Gastroesophageal sphincter (tissue), 3 donors: Measurements from ENCODE around the gene DENND6B.

ENCODE experiments used
- CTCF ChIP-seq, 4 experiments: fragments of 200-600 bp in 2 of 4; fragments of 450-650 bp in 2 of 4; sonication (generic) in 1 of 4; IDR thresholded peaks; one replicate each; pipeline ENCODE4 v1.5.1; 2017 to 2019; ENCODE audit warnings: antibody characterized with exemption in 4 of 4, mild to moderate bottlenecking in 2 of 4, moderate library complexity in 2 of 4
- EP300 ChIP-seq: sonication (generic); formaldehyde crosslinking; IDR thresholded peaks from one replicate; pipeline ENCODE4 v1.6.1; 2017; ENCODE audit warnings: antibody characterized with exemption, mild to moderate bottlenecking
- POLR2A ChIP-seq, 2 donors: fragments of 450-650 bp; IDR thresholded peaks; one replicate each; pipeline ENCODE4 v1.6.1; 2017; ENCODE audit warnings: antibody characterized with exemption in 2 of 2, mild to moderate bottlenecking in 2 of 2, moderate library complexity in 1 of 2
- POLR2AphosphoS5 ChIP-seq: sonication (generic); formaldehyde crosslinking; IDR thresholded peaks from one replicate; pipeline ENCODE4 v1.6.1; 2017; ENCODE audit warnings: antibody characterized with exemption

GRCh38 chr22:50316114-50317065 is 10.4 kb downstream of the DENND6B start:
- TF ChIP-seq CTCF (IDR thresholded peaks at IDR 0.05) (no peak), POLR2A (IDR thresholded peaks at IDR 0.05) (no peak), POLR2AphosphoS5 (no peak), EP300 (no peak)
